ENCODE measurements around the gene MARS1.

Gene MARS1

DNA sequence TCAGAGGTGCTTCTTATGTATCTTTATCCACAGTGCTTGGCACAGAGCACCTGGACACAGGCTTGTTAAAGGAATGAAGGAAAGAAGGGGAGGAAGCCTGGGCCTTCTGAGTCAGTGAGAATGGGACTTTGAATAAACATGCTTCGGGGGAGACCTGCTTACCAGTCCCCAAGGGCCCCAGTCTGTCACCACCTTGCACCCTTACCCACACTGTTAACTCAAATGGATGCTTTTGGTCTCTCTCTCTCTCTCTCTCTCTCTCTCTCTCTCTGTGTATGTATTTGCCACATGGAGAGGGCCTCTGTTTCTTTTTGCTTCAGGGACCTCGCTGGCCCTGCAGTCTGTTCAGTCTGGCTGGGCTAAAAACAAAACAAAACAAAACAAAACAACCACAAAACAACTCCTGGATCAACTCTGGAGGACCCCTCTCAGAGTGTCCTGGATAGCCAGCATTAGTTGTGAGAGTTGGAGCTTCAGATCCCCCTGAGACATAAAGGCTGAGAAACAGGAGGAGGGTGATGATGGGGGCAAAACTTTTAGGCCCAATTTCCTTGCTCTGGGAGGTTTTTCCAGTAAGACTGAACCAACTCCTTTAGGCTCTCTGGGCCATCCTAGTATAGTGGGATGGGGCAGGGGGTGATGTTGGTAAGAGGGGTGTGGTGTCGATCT, 63.9 kb downstream of the MARS1 start:
- DNase-seq (ENCODE audit: low read depth): no peak

DNA sequence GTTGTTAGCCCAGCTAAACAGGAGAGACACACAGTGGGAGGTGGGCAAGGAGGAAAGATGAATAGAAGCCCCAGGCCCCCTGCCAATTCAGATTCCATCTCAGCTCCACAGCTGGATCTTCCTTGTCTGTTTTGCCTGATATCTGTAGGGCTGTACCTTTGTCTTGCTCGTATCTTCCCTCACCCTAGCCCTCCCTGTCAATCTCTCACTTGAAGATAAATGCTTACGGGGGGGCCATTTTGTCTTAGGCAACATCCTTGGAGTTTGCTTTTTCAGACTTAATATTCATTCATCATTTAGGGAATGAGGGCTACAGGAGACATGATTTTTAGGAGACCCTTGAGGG, 64.4 kb downstream of the MARS1 start:
- DNase-seq (ENCODE audit: low read depth): no peak

DNA sequence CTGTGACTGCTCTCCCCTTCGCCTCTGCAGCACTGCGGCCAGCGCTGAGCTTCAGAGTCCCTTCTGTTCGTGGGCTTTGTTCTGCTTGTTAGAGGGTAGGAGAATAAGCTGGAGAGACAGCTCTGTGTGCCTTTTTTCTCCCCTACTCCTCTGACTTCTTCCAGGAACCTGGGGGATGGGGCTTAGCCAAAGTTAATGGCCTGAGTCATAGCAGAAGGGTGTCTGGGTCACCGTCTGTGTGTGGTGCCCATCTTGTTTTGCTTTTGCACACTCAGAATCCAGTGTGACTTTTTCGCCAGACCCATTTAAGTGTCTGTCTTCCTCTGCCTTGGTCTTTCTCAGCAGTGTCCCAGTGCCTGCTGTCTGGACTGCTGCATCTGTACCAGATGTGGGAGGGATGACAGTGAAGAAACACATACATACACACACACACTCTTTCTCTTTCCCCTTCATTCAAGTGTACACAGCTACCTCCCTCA, 65.0 kb downstream of the MARS1 start:
- DNase-seq (ENCODE audit: low read depth): peak; percentile 78

DNA sequence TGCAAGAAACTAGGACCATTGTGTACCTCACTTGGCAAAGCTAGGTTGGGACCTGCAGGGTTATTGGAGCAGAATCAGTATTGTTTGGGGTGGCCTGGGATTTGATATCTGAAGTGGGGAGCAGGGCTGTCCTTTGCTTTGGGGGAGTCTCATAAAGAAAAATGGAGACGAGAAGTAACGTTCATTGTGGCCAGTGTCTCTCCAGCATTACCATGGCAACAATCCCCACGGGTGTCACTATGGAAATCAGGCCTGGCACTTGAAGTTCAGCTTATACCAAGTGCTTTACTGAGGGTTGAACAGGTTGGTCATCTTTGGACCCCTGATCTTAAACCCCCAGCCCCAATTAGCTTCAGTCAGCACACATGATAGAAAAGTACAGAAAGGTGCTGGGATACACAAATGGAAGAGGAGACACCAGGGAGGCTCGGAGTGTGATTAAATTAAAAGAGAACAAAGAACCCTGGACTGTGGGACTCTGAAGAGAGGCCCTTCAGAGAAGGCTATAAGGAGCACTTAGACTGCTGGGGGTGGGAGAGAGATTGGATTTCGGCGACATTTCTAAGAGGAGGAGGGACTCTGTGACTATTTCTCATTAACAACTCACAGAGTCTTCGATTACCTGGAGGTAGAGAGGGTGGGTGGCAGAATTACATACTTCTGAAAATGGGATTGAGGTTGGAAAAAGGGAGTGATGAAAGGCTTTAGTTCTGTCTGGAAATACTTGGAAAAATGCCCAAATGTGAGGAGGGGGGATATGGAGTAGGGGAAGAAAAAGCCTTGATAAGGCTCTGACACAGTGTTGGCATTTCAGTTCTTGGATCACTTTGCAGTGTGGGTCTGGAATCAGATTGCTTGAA, 65.7 kb downstream of the MARS1 start:
- DNase-seq (ENCODE audit: low read depth): no peak

DNA sequence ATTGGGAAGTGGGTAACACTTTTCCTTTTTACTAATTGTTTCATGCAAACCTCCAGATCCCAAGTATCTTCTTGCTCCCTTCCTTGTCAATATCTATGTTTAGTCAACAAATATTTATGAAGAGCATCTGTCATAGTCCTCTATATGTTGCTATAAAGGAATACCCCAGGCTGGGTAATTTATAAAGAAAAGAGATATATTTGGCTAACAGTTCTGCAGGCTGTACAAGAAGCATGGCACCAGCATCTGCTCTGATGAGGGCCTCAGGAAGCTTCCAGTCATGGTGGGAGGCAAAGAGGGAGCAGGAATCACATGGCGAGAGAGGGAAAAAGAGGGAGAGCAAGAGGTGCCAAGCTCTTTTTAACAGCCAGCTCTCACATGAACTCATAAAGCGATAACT, 66.6 kb downstream of the MARS1 start:
- DNase-seq (ENCODE audit: low read depth): no peak

DNA sequence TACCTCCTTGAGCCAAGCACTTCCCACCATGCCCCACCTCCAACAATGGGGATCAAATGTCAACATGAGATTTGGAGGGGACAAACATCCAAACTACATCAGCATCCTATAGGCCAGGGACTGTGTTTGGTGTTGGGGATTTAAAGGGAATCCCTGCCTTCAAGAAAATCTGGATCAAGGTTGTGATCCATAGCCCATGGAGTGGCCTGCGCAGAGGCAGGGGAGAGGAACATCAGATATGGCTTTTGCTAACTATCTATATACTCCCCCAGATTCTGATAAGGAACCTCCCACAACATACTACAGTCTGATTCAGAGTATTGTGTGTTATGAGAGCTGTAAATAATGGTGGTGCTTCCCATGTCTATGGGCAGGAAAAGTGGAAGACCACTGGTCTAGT, 67.0 kb downstream of the MARS1 start:
- no peak for DNase-seq (ENCODE audit: low read depth)

DNA sequence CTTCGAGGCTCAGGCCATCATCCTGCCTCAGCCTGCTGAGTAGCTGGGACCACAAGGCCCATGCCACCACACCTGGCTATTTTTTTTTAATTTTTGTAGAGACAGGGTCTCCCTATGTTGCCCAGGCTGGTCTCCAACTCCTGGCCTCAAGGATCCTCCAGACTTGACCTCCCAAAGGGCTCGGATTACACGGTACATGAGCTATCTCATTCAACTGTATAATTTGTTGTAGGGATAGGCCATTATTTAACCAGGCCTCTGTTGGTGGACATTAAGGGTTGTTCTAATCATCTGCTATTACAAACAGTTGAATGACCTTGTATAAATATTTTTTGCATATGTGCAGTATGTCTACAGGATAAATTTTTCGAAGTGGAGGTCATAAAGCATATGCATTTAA, 71.0 kb downstream of the MARS1 start:
- no peak for DNase-seq (ENCODE audit: low read depth)

DNA sequence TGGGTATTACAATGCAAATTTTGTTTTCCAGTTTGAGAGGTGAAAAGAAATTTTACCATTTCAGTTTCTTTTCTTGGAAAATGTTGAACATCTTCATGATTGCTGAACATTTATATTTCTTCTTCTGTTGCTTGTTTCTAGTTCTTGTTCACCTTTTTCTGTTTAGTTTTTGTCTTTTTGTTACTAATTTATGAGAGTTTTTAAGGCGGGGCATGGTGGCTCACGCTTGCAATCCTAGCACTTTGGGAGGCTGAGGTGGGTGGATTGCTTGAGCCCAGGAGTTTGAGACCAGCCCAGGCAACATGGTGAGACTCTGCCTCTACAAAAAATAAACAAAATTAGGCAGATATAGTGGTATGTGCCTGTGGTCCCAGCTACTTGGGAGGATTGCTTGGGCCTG, 72.6 kb downstream of the MARS1 start:
- no peak for DNase-seq (ENCODE audit: low read depth)

DNA sequence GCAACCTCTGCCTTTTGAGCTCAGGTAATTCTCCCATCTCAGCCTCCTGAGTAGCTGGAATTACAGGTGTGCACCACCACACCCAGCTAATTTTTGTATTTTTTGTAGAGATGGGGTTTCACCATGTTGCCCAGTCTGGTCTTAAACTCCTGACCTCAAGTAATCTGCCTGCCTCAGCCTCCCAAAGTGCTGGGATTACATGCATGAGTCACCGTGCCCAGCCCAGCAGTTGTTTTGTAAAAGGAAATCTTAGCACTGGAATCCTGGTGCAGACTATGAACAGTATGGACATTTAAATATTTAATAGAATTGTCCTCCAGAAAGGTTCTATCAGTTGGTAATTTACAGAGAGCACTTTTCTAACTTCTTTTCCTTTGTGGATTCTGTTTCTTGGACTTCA, 73.2 kb downstream of the MARS1 start:
- peak; percentile 49 for DNase-seq (ENCODE audit: low read depth)

DNA sequence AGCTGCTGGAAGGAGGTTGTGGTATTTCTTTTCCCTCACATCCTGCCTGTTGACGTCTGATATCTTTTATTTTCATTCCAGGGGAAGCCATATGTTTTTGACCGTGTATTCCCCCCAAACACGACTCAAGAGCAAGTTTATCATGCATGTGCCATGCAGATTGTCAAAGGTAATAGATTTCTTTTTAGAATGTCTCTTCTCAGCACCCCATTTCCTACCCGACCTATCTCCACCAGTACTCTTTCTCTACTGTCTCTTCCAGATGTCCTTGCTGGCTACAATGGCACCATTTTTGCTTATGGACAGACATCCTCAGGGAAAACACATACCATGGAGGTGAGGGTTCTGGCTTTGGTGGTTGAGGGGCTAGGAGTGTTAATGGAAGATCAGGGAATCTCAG, 75.5 kb downstream of the MARS1 start:
- no peak for DNase-seq (ENCODE audit: low read depth)

DNA sequence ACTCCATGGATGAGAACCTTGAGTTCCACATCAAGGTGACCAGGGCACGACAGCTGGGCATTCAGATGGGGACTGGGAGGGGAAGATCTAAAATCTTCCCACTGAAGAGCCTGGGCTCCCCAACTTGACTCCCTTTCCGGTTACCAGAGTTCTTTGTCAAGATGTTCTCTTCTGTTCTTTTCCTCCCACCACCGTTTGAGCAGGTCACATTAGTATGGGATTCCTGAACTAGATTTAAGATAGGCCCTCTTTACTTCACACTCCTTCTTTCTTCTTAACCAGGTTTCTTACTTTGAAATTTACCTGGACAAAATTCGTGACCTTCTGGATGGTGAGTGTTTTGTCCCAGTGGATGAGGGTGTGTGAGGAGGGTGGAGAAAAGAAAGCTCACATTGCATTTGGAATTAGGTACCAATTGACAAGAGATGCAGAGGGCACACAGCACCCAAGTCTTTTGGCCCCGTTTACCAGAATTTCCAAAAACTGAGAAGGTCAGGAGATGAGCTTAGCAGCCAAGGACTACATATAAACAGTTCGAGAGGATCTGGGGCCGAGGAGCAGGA, 76.4 kb downstream of the MARS1 start:
- no peak for DNase-seq (ENCODE audit: low read depth)

Data from EH (cell line).